HEK293 (cell line): ENCODE data around the gene GPR18.

Experiments used
- CTCF ChIP-seq: fragments of 450-650 bp; formaldehyde crosslinking; IDR thresholded peaks from 2 replicates; pipeline ENCODE4 v1.5.1; 2016; ENCODE audit warnings: missing biosample characterization, missing genetic modification characterization
- GLIS1 ChIP-seq: fragments of 450-650 bp; formaldehyde crosslinking; IDR thresholded peaks from 2 replicates; pipeline ENCODE4 v1.5.1; 2016; ENCODE audit warnings: missing biosample characterization, missing genetic modification characterization
- YY1 ChIP-seq: fragments of 450-650 bp; formaldehyde crosslinking; IDR thresholded peaks from 2 replicates; pipeline ENCODE4 v1.5.1; 2018; ENCODE audit warnings: missing biosample characterization, missing genetic modification characterization
- ZNF138 ChIP-seq: fragments of 450-650 bp; formaldehyde crosslinking; IDR thresholded peaks from 2 replicates; pipeline ENCODE4 v1.5.1; 2016; ENCODE audit warnings: missing biosample characterization, missing genetic modification characterization, borderline replicate concordance
- ZNF274 ChIP-seq, 2 experiments: fragments of 200-500 bp in 1 of 2; fragments of 450-650 bp in 1 of 2; sonication (Bioruptor generic) in 1 of 2; formaldehyde crosslinking in 1 of 2; IDR thresholded peaks; 2 replicates each; pipeline versions ENCODE4 v1.5.1 to v1.6.1; 2014 to 2016; ENCODE audit warnings: borderline replicate concordance in 1 of 2, inconsistent platforms in 1 of 2, low read length in 1 of 2, missing biosample characterization in 1 of 2, missing genetic modification characterization in 1 of 2
- ZNF280D ChIP-seq: fragments of 450-650 bp; formaldehyde crosslinking; IDR thresholded peaks from 2 replicates; pipeline ENCODE4 v1.5.1; 2016; ENCODE audit warnings: missing biosample characterization, missing genetic modification characterization
- ZNF776 ChIP-seq: fragments of 450-650 bp; formaldehyde crosslinking; IDR thresholded peaks from 2 replicates; pipeline ENCODE4 v1.5.0; 2017; ENCODE audit warnings: missing biosample characterization, missing genetic modification characterization, borderline replicate concordance

DNA sequence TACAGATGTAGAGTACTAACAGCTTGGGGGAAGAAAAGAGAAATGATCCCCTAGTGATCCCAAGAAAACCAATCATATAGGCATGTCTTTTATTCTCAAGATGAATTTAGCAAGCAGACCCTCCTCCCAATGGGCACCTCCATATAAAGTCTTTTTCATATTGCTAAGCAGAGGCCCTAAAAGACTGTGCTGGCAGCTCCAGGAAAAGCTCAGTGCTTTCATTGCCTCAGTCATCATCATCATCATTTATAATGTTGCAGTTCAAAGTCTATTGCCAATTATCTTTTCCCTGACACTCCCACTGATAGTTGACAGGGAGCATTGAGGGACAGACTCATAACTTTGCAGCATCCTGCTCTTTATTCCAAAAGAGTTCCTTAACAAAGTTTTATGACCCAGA, 36.0 kb upstream of the GPR18 start:
- no peak for TF ChIP-seq ZNF776
- TF ChIP-seq CTCF: no peak
- no peak for TF ChIP-seq ZNF138
- no peak for TF ChIP-seq GLIS1 (tag by site-specific recombination)
- no peak for TF ChIP-seq YY1 (tag by site-specific recombination)
- TF ChIP-seq ZNF274 (IDR thresholded peaks at IDR 0.05; ENCODE audit: low read length): no peak
- no peak for TF ChIP-seq ZNF274 (tag by site-specific recombination; IDR thresholded peaks at IDR 0.05; ENCODE audit: borderline replicate concordance)
- TF ChIP-seq ZNF280D (tag by site-specific recombination): no peak
